ENCODE data around the gene MGAT3.

The MGAT3 gene

GRCh38 chr22:39453765-39454378 lies 2.9 kb upstream of the MGAT3 start:
- DNase-seq = no peak

GRCh38 chr22:39454385-39454871 lies 2.4 kb upstream of the MGAT3 start:
- no peak for DNase-seq

DNA sequence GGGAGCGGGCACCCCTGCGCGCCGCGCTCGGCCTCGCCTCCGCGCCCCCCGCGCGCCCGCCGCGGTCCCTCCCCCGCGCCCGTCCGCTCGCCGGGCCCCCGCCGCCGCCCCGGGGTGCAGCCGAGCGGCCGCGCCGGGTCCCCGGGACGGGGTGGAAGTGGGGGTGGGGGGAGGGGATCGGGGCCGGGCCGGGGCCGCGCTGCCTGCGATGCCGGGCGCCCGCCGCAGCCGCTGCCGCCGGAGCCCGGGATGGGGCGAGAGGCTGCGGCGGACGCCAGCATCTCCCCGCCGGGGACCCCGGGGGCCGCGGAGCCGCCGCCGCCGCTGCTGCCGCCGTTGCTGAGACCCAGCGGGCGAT lies 365 bp downstream of the MGAT3 start:
- DNase-seq = no peak

GRCh38 chr22:39457556-39458443 lies 988 bp downstream of the MGAT3 start:
- no peak for DNase-seq

DNA sequence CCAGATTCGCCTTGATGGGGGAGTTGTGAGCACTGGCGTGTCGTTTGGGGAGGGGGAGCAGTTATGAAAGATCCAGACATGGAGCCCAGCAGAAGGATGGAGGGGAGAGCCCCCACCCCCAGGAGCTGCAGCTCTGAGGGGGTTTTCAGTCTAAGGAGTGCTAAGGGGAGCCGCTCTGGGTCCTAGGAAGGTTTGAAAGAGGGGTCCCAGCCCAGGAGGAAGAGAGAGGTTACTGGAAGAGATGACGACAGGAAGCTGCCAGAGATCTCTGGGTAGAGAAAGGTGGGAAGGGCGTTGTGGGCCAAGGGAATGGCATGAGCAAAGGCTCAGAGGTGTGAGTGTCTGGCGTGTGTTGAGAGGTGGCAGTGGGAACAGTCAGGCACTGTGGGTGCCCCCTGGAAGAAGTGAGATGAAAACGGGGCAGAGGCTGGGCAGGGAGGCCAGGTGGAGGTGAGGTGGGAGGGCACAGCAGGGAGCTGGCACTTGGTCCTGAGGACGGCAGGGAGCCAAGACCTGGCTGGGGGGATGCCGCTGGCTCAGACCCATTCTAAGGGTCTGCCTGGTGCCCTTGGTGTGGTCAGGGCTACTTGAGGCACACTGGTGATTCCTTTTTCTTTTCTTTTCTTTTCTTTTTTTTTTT lies 1.8 kb downstream of the MGAT3 start:
- no peak for DNase-seq

DNA sequence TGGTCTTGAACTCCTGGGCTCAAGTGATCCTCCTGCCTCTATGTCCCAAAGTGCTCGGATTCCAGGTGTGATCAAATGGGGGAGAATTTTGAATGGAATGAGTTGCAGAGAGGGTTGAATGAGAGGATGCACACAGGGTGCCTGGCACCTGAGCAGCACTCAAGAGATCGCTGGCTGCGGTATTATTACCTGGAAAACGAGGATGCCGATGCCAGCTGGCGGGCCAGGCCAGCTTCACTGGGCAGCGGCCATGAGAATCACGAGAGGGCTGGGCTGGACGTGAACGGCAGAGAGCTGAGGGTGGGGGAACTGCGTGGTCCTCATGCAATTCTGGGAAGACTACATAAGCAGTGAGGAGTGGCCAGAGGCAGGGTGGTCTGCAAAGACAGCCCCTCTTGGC lies 2.9 kb downstream of the MGAT3 start:
- no peak for DNase-seq

GRCh38 chr22:39462443-39463221 lies 5.8 kb downstream of the MGAT3 start:
- no peak for DNase-seq

GRCh38 chr22:39463277-39463676 lies 6.5 kb downstream of the MGAT3 start:
- no peak for DNase-seq

DNA sequence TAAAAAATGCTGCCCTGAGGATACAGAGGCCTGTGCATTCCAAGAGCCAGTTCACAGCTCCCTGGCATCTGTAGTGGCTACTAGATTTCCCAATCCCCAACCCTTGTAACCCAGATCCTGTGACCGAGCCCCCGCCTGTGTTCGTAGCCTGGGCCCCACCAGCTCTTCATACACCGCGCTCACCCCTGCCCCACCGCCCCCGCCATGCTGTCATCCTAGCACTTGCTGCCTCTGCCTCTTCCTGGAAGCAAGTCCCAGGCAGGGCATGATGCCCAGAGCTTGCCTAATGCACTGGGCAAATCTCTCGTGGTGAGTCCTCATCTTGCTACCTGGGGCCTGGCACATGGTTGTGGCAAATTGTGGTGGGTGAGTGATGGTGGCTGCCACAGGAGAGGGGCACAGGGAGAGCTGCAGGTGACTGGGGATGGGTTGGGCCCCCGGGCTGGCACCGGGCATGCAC lies 7.1 kb downstream of the MGAT3 start:
- no peak for DNase-seq

GRCh38 chr22:39466228-39467006 lies 9.6 kb downstream of the MGAT3 start:
- no peak for DNase-seq

DNA sequence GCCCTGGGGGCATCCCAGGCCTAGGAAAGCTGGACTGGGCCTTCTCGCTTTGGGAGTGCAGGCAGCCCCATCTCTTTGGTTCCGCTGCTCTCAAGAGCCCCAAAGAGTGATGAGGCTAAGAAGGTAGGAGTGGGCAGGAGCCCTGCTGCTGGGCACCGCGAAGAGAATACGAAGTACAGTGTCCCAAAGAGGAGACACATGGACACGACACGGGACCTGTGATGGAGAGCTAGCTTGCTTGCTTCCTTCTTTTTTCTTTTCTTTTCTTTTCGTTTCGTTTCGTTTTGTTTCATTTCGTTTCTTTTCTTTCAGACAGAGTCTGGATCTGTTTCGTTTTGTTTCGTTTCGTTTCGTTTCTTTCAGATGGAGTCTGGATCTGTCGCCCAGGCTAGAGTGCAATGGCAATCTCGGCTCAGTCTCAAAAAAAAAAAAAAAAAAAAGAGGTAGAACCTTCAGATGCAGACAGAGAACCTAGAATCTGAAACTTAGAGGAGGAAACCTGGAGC lies 10.6 kb downstream of the MGAT3 start:
- DNase-seq = no peak

DNA sequence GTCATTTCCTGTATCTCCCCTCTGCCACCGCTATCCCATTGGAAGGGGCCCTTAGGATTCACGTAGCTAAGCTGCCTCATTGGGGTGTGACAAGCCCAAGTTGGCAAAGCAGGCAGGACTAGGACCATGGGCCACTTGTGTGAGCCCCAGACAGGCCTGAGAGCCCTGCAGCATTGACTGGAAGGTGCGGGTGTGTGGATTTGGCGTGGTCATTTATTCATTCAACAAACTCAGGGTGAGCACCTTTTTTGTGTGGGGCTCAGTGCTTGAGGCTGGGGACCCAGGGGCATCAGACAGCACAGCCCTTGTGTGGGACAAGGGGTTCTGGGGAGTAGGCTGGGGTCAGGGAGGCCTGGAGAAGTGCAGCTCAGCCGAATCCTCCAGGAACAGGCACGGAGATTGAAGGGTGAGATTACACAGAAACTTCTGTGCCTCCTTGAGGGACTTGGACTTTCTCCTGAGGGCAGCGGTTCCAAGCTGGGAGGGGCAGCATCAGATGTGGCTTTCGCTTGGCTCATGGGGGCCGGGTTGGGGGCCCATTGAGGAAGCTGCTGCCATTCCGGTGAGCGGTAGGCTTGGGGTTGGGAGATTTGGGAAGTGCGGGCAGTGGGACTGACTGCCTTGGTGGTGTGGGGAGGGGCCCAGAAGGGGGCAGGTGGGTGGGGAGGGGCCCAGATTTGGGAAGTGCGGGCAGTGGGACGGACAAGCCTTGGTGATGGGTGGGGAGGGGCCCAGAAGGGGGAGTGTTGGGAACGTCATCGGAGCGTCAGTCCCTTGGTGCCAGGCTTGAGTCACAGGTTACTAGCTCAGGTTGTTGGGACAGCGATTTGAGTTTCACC lies 11.9 kb downstream of the MGAT3 start:
- DNase-seq = no peak

DNA sequence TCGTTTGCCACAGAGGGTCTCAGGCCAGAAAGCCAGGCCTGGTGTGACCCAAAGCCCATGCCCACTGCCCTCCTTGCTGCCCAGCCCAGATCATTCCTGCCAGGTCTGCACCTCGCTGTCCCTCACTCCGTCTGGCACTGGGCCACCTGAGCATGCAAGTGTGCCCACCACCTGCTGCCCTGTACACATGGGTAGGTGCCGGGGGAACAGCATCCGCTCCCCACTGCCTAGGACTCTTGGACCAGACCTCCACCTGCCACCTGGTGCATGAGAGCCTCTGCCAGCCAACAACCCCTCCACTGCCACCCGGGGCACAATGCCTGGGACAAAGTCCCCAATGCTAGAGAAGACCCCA lies 12.5 kb downstream of the MGAT3 start:
- DNase-seq = no peak

DNA sequence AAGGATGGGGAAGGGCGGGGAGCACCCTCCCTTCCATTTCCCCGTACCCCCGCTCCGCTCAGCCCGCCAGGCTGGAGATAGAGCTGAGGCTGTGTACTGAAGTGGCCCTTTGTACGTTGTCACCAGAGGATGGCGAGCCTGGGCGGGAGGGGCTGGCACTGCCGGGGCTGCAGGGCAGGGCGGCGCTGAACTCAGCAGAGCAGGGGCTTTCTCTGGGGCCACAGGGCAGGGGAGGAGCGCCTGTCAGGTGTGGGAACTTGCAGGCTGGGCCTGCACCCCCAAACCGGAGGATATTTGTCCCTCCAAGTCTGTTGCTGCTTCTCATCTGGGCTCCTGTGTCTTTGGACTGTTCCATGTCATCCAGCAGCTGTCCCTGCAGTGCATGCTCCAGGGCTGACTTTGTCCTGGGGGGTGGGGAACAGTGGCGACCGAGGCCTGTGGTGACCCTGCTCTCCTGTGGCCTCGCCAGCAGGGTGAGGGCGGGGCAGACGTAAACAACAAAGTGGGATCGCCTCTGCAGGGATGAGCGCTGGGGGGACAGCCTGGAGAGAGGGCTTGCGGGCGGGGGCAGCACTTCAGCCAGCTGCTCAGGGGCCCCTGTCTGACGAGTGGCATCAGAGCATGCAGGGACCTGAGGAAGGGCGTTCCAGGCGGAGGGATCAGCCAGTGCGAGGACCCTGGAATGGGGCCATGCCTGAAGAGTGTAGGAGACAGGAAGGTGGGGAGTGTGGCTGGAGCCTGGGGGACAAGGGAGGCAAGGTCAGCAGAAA lies 13.1 kb downstream of the MGAT3 start:
- DNase-seq = no peak

GRCh38 chr22:39470451-39471291 lies 13.9 kb downstream of the MGAT3 start:
- no peak for DNase-seq

DNA sequence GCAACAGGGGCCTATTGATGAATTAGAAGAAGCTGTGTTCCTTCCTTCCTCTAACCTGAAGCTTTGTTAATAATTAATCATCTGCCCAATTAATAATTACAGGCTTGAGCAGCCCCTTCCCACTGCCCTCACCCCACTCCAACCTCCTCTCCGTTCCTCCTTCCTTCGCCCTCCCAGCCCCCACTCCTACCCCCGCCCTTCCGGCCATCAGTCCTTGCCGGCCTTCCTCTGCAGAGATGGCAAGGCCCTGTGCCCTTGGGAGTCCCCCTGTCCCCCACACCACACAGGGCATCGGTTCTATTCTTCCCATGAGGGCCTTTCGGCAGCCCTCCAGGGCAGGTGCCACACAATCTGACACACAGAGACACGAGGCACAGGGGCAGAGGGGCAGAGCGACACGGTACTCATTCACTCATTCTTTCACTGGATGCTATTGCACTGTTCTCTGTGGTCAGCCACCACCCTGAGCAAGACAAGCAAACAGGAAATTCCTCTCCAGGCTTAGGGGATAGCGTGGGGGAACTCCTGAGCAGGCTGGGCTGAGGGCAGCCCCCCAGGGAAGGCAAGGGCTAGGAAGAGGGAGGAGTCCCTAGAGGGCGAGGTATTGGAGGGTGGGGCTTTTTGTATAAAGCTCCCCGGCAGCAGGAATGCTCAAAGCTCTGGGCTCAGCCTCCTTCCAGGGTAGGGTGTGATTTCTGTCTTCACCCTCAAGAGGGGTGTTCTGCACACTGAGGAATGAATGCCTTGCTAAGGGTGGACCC lies 14.7 kb downstream of the MGAT3 start:
- no peak for DNase-seq

DNA sequence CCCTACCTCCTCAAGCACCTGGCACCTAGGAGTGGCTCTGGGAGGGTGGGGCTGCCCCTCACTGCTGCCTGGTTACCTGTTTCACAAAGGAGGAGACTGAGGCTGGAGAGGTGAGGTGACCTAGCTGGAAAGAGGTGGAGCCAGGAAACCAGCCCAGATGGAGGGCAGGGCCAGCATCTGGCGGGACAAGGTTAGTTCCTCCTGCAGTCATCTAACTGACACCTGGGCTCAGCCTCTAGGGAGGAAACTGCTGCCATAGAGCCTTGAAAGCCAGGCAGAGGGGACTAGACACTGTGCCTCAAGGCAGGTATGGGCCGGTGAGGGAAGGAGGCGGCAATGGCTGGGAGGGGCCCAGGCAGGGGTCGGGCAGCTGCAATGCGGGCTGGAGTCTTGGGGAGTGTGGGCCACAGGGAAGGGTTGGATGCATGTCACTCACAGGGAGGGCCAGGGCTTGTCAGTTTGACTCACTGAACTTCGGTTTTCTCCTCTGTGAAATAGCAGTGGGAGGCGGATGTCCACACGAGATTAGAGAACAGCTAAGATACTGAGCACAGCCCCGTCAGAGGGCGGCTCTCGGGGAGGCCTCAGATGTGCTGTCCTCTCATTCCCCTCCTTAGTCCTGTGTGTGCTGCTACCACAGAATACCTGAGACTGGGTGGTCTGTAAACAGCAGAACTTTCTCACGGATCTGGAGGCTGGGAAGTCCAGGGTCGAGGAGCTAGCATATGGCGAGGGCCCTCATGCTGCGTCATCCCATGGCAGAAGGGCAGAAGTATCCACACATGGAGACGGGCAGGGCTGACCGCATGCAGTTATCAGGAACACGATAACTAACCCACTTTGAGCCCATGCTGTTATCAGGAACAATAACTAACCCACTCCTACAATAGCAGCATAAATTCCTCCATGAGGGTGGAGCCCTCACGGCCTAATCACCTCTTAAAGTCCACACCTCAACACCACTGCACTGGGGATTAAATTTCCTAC lies 16.1 kb downstream of the MGAT3 start:
- no peak for DNase-seq
